ENCODE results near the gene GAB4. TPM values are rescaled to one million over a fixed set of nuclear protein-coding genes. Genes with fewer than 3 reads are reported as not detected.

Gene GAB4
- total and polyA plus RNA-seq, 10 of the 15 experiments (the other 5 are each of a cell fraction or from before 2014, with no cell fraction given) = not detected

DNA sequence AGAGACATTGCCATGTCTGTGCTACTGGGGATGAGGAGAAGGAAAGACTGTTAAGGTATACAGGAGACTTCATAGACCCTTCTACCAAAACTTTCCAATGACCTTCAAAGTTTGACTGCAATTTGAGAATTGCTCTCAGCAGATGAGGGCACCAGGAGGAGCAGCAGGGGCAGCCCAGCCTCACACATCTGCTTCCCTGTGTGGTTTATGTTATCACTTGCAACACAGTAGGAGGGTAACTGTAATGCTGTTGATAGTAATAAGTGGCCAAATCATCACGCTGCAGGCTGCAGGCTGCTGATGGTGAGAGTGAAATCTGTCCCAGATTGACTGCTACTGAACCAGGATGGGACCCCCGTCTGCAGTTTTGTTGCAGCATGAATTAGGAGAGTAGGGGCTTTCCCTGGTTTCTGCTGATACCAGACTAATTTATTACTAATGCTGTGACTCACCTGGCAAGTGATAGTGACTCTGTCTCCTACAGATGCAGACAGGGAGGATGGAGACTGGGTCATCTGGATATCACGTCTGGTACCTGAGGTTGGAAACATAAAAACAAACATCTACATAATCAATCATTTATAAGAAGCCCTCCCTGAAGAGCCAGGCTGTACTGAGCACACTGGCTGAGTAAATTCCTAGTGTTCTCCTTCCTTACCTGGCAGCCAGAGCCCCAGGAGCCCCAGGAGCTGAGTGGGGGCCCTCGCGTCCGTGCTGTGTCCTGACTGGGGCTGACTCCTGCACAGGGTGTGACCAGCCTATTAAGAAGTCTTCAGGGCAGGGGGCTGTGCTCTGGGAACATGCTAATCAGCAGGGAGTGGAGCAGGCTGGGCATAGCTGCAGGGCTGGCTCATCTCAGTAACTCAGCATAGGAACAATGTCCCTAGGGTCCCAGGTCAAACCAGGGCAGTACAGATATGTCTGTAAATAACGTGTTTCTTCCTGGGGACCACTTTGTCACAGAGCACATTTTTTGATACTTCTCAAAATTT is 74.4 kb downstream of the GAB4 start:
- H3K27ac ChIP-seq (ENCODE audit: control insufficient read depth, insufficient read depth) = no peak overlapping the region
- RAD21 ChIA-PET (ENCODE audit: unreplicated experiment) = interaction anchor here (1.3 kb wide), 1 partner anchor 568 kb away, joined by 5 read pairs; no protein-coding TSS in a partner anchor
- SMC1A ChIA-PET (ENCODE audit: uncharacterized antibody, unreplicated experiment) = interaction anchor here (1.7 kb wide), 1 partner anchor 125 kb away, joined by 6 read pairs; no protein-coding TSS in a partner anchor
- H3K4me2 ChIP-seq (ENCODE audit: control insufficient read depth, insufficient read depth) = no peak overlapping the region
- no peaks in the 10 kb centered on the region for H3K9me3 ChIP-seq (replicated peaks; ENCODE audit: control insufficient read depth, insufficient read depth, low read length)
- no peaks in the 10 kb centered on the region for H3K79me2 ChIP-seq (ENCODE audit: control insufficient read depth, insufficient read depth, low read length)
- TF ChIP-seq, protein P1, sequence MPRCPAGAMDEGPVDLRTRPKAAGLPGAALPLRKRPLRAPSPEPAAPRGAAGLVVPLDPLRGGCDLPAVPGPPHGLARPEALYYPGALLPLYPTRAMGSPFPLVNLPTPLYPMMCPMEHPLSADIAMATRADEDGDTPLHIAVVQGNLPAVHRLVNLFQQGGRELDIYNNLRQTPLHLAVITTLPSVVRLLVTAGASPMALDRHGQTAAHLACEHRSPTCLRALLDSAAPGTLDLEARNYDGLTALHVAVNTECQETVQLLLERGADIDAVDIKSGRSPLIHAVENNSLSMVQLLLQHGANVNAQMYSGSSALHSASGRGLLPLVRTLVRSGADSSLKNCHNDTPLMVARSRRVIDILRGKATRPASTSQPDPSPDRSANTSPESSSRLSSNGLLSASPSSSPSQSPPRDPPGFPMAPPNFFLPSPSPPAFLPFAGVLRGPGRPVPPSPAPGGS (IDR thresholded peaks at IDR 0.05; ENCODE audit: borderline replicate concordance, insufficient read depth, low read depth, low read length, poor library complexity, severe bottlenecking) = no peak
- TF ChIP-seq ATF7 (IDR thresholded peaks at IDR 0.05; ENCODE audit: low read depth) (no peak), PAX8 (IDR thresholded peaks at IDR 0.05) (no peak), ZNF207 (IDR thresholded peaks at IDR 0.05; ENCODE audit: borderline replicate concordance) (no peak), NBN (IDR thresholded peaks at IDR 0.05) (no peak)
- TF ChIP-seq, protein P2, sequence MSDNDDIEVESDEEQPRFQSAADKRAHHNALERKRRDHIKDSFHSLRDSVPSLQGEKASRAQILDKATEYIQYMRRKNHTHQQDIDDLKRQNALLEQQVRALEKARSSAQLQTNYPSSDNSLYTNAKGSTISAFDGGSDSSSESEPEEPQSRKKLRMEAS (IDR thresholded peaks at IDR 0.05; ENCODE audit: low read depth, low read length) = no peak
- POLR2A ChIA-PET = no interaction called here
- H3K4me1 ChIP-seq (ENCODE audit: control insufficient read depth, insufficient read depth, low read length) = no peaks in the 10 kb centered on the region
- DNase-seq (ENCODE audit: low read depth, low spot score) (no peak), FAIRE-seq (no peak), ATAC-seq (no peak)
- in situ Hi-C loops (cut with MboI) = no loop called here
- intact Hi-C loops (cut with micrococcal nuclease; ENCODE audit: unreplicated experiment) = no loop called here
- H4K20me1 ChIP-seq (ENCODE audit: control insufficient read depth, insufficient read depth) = no peaks in the 10 kb centered on the region
- WGBS (ENCODE audit: insufficient coverage, insufficient replicate concordance, low lambda C conversion rate, missing lambda C conversion rate) = 37% methylated on average over 7 of the region's 7 CpGs
- CTCF ChIA-PET = no interaction called here
- H2AFZ ChIP-seq (ENCODE audit: control insufficient read depth, low read depth, low read length) = no peak overlapping the region
- no peaks in the 10 kb centered on the region; a peak in 1 of 4 replicates for H3K27me3 ChIP-seq (replicated peaks in 1 of 2; ENCODE audit: control insufficient read depth in 2 of 2, insufficient read depth in 2 of 2, low read length in 1 of 2)
- H3K36me3 ChIP-seq (ENCODE audit: control insufficient read depth in 2 of 2, insufficient read depth in 2 of 2, low read length in 1 of 2) = no peaks in the 10 kb centered on the region
- no peak overlapping the region for H3K9ac ChIP-seq (ENCODE audit: control insufficient read depth, insufficient read depth, low read length)
- H3K4me3 ChIP-seq = no peak overlapping the region
- BruUV-seq (replicated peaks) = no TSS peak
